SK-N-SH (cell line): Measurements from ENCODE around the gene AANAT. TPM values are rescaled to one million over a fixed set of nuclear protein-coding genes. Genes with fewer than 3 reads are reported as not detected.

ENCODE experiments used
- CTCF ChIA-PET: fragments of 300-600, 350-600 bp; formaldehyde crosslinking; extraction: SDS; loops from one replicate; lab custom pipeline; 2021; lab: Yijun Ruan, JAX
- POLR2A ChIA-PET: fragments of 350-600 bp; sonication (Branson Sonifier 250); formaldehyde crosslinking; extraction: SDS; loops from one replicate; lab custom pipeline; 2020; ENCODE audit warnings: antibody characterized with exemption, inconsistent platforms; lab: Yijun Ruan, JAX
- DNase-seq: peaks from one replicate; pipeline ENCODE4 v3.0.0; 2012
- H2AFZ ChIP-seq: fragments of 200-600 bp; sonication (generic); 2 replicates; pipeline ENCODE4 v1.8.1; 2016; ENCODE audit warnings: antibody characterized with exemption, mild to moderate bottlenecking, low read depth
- H3F3A ChIP-seq: fragments of 200-600 bp; sonication (generic); replicated peaks from 2 replicates; pipeline ENCODE3; 2016; ENCODE audit warnings: antibody characterized with exemption, mild to moderate bottlenecking; ENCODE audit not compliant: insufficient read depth
- H3K27ac ChIP-seq, 2 experiments: fragments of 200-500 bp in 1 of 2; fragments of 200-600 bp in 1 of 2; sonication (Bioruptor generic) in 1 of 2; sonication (generic), shearing (Covaris generic) in 1 of 2; 2 replicates each; pipeline versions ENCODE4 v1.5.1 to v1.6.1; 2014 to 2016; ENCODE audit warnings: low read depth in 2 of 2, inconsistent platforms in 1 of 2, low read length in 1 of 2, mild to moderate bottlenecking in 1 of 2, mixed read lengths in 1 of 2
- H3K27me3 ChIP-seq: fragments of 200-600 bp; sonication (generic), shearing (Covaris generic); 2 replicates; pipeline ENCODE4 v1.6.1; 2016; ENCODE audit warnings: mixed run types; ENCODE audit not compliant: insufficient read depth
- H3K36me3 ChIP-seq, 2 experiments: fragments of 200-500 bp in 1 of 2; fragments of 200-600 bp in 1 of 2; sonication (Bioruptor generic) in 1 of 2; sonication (generic) in 1 of 2; replicated peaks in 1 of 2; 2 replicates each; pipeline versions ENCODE3 to v1.5.1; 2014 to 2016; ENCODE audit warnings: low read length in 1 of 2, mild to moderate bottlenecking in 1 of 2; ENCODE audit not compliant: insufficient read depth in 2 of 2, control insufficient read depth in 1 of 2
- H3K4me1 ChIP-seq, 2 experiments: fragments of 200-500 bp in 1 of 2; fragments of 200-600 bp in 1 of 2; sonication (Bioruptor generic) in 1 of 2; sonication (generic), shearing (Covaris generic) in 1 of 2; 2 replicates each; pipeline versions ENCODE4 v1.5.1 to v1.6.1; 2014 to 2016; ENCODE audit warnings: low read depth in 1 of 2, low read length in 1 of 2, mixed run types in 1 of 2; ENCODE audit not compliant: insufficient read depth in 2 of 2, control insufficient read depth in 1 of 2
- H3K4me2 ChIP-seq: fragments of 200-600 bp; sonication (generic), shearing (Covaris generic); 2 replicates; pipeline ENCODE4 v1.6.1; 2017; ENCODE audit warnings: mixed run types
- H3K4me3 ChIP-seq, 2 experiments: fragments of 200-500 bp in 1 of 2; fragments of 200-600 bp in 1 of 2; sonication (Bioruptor generic) in 1 of 2; sonication (generic), shearing (Covaris generic) in 1 of 2; 2 replicates each; pipeline versions ENCODE4 v1.5.1 to v1.8.1; 2014 to 2016; ENCODE audit warnings: low read depth in 2 of 2, inconsistent platforms in 1 of 2, low read length in 1 of 2, mild to moderate bottlenecking in 1 of 2, mixed read lengths in 1 of 2, moderate library complexity in 1 of 2
- H3K79me2 ChIP-seq: fragments of 200-600 bp; sonication (generic); 2 replicates; pipeline ENCODE4 v1.8.1; 2017; ENCODE audit warnings: mild to moderate bottlenecking; ENCODE audit not compliant: insufficient read depth
- H3K9ac ChIP-seq: fragments of 200-600 bp; sonication (generic); 2 replicates; pipeline ENCODE4 v1.6.1; 2017; ENCODE audit warnings: mixed run types
- H3K9me2 ChIP-seq: fragments of 200-600 bp; sonication (generic); 2 replicates; pipeline ENCODE4 v1.6.1; 2017; ENCODE audit warnings: mixed run types
- H3K9me3 ChIP-seq: fragments of 200-600 bp; sonication (generic); 2 replicates; pipeline ENCODE4 v1.6.1; 2017; ENCODE audit warnings: mixed run types, mild to moderate bottlenecking, moderate library complexity
- H4K20me1 ChIP-seq: fragments of 200-600 bp; sonication (generic); 2 replicates; pipeline ENCODE4 v1.6.1; 2017; ENCODE audit warnings: mild to moderate bottlenecking, mixed run types; ENCODE audit not compliant: insufficient read depth
- ELF1 ChIP-seq: IDR thresholded peaks from 2 replicates; pipeline ENCODE4 v1.4.0; 2012
- EZH2phosphoT487 ChIP-seq: fragments of 200-600 bp; sonication (generic); IDR thresholded peaks from 2 replicates; pipeline ENCODE4 v1.6.1; 2017; ENCODE audit warnings: low read depth, mixed run types, mild to moderate bottlenecking, antibody characterized with exemption, moderate library complexity, borderline replicate concordance
- FOXJ3 ChIP-seq: sonication (generic); formaldehyde crosslinking; IDR thresholded peaks from 2 replicates; pipeline ENCODE4 v1.5.1; 2020; ENCODE audit warnings: mild to moderate bottlenecking, missing genetic modification reagents
- GATA2 ChIP-seq: sonication (generic); formaldehyde crosslinking; IDR thresholded peaks from 2 replicates; pipeline ENCODE4 v1.5.0; 2020; ENCODE audit warnings: mild to moderate bottlenecking, missing genetic modification reagents
- MEF2A ChIP-seq: IDR thresholded peaks from 2 replicates; pipeline ENCODE4 v1.4.0; 2012; ENCODE audit warnings: low read depth, borderline replicate concordance
- MXI1 ChIP-seq: IDR thresholded peaks from 2 replicates; pipeline ENCODE4 v1.6.1; 2012; ENCODE audit warnings: mild to moderate bottlenecking, low read depth, low read length, improper control_type of control experiment
- NFIC ChIP-seq: IDR thresholded peaks from 2 replicates; pipeline ENCODE4 v1.4.0; 2012; ENCODE audit warnings: borderline replicate concordance
- NRF1 ChIP-seq: IDR thresholded peaks from 2 replicates; pipeline ENCODE4 v1.6.1; 2012; ENCODE audit warnings: low read depth, mild to moderate bottlenecking, low read length
- RAD21 ChIP-seq: IDR thresholded peaks from 2 replicates; pipeline ENCODE4 v1.6.1; 2012; ENCODE audit warnings: mild to moderate bottlenecking, low read length
- RFX5 ChIP-seq: IDR thresholded peaks from 2 replicates; pipeline ENCODE4 v1.6.1; 2012; ENCODE audit warnings: mild to moderate bottlenecking, improper control_type of control experiment, low read length
- RXRA ChIP-seq: IDR thresholded peaks from 2 replicates; pipeline ENCODE4 v1.4.0; 2012; ENCODE audit warnings: low read depth, mild to moderate bottlenecking, borderline replicate concordance
- SIN3A ChIP-seq: IDR thresholded peaks from 2 replicates; pipeline ENCODE4 v1.6.1; 2012; ENCODE audit warnings: low read depth, mild to moderate bottlenecking, low read length, moderate library complexity, borderline replicate concordance
- TEAD4 ChIP-seq: IDR thresholded peaks from 2 replicates; pipeline ENCODE4 v1.4.0; 2012; ENCODE audit warnings: mild to moderate bottlenecking, borderline replicate concordance; ENCODE audit not compliant: insufficient read depth
- WGBS: methylation state at CpG from one replicate; pipeline ENCODE4 v1.1.6; 2017; ENCODE audit warnings: low lambda C conversion rate; 5-methylcytosine and 5-hydroxymethylcytosine counted together
- polyA plus RNA-seq, 3 experiments: library from polyadenylated mRNA; depleted of rRNA; stranded (reverse); fragments of >200 nt; gene quantifications; 2 replicates each; pipeline ENCODE4 v1.2.3, GENCODE V29; 2012
- TF ChIP-seq, protein P1 (sequence below): fragments of 150-350 bp; IDR thresholded peaks from 2 replicates; pipeline ENCODE4 v1.6.1; 2016; ENCODE audit warnings: mild to moderate bottlenecking, low read depth, low read length
- TF ChIP-seq, protein P2 (sequence below): IDR thresholded peaks from 2 replicates; pipeline ENCODE4 v1.4.0; 2012; ENCODE audit warnings: low read depth
- TF ChIP-seq, protein P3 (sequence below): IDR thresholded peaks from 2 replicates; pipeline ENCODE4 v1.4.0; 2012; ENCODE audit warnings: low read depth, borderline replicate concordance
- TF ChIP-seq, protein P4 (sequence below): IDR thresholded peaks from 2 replicates; pipeline ENCODE4 v1.4.0; 2012; ENCODE audit warnings: low read depth, borderline replicate concordance
- TF ChIP-seq, protein P5 (sequence below): IDR thresholded peaks from 2 replicates; pipeline ENCODE4 v1.6.1; 2012; ENCODE audit warnings: mild to moderate bottlenecking, low read depth, low read length, moderate library complexity
- TF ChIP-seq, protein P6 (sequence below): fragments of 150-350 bp; IDR thresholded peaks from 2 replicates; pipeline ENCODE4 v1.6.1; 2017; ENCODE audit warnings: antibody characterized with exemption, low read length, low read depth, borderline replicate concordance

AANAT gene
- polyA plus RNA-seq, 1 of the 3 experiments (the other 2 are of a cell fraction) = 0.26 TPM

DNA sequence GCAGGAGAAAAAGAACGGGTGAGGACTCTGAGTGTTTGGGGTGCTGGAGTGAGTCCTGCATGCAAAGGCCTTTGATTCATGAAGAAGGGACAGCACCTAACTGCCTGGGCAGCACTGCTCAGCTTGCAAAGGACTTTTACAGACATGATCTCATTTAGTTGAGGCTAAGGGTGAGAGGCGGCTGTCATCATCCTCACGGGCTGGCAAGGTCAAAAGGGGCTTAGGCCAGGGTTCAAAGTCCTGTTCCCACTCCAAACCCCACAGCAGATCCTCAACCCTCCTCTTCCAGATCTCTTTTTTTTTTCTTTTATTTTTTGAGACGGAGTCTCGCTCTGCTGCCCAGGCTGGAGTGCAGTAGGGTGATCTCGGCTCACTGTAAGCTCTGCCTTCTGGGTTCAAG, 29.1 kb downstream of the AANAT start:
- H3K4me3 ChIP-seq = no peak overlapping the region
- no peaks in the 10 kb centered on the region for H3K9me2 ChIP-seq
- peaks cover 24% of the 10 kb centered on the region; the same call in 1 of the 2 replicates for H3K79me2 ChIP-seq
- H2AFZ ChIP-seq = no peak overlapping the region
- ChIA-PET POLR2A (no interaction called here), CTCF (interaction anchor here (0.8 to 56.8 kb wide), 6 partner anchors 7 to 748 kb away, joined by 3 to 1687 read pairs (median 39); partner anchors contain the start of genes AANAT, RHBDF2 and UBE2O)
- peaks cover 15% of the 10 kb centered on the region for H3F3A ChIP-seq
- peaks cover 27 to 81% of the 10 kb centered on the region in 2 experiments; a peak in 3 of 4 replicates for H3K4me1 ChIP-seq
- H3K27ac ChIP-seq = no peak overlapping the region
- 97% methylated on average over 6 of the region's 6 CpGs for WGBS
- TF ChIP-seq TEAD4 = no peak
- TF ChIP-seq RXRA = no peak
- TF ChIP-seq MEF2A = no peak
- TF ChIP-seq, protein P1, sequence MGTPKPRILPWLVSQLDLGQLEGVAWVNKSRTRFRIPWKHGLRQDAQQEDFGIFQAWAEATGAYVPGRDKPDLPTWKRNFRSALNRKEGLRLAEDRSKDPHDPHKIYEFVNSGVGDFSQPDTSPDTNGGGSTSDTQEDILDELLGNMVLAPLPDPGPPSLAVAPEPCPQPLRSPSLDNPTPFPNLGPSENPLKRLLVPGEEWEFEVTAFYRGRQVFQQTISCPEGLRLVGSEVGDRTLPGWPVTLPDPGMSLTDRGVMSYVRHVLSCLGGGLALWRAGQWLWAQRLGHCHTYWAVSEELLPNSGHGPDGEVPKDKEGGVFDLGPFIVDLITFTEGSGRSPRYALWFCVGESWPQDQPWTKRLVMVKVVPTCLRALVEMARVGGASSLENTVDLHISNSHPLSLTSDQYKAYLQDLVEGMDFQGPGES = no peak
- TF ChIP-seq RAD21 = no peak
- TF ChIP-seq MXI1 = no peak
- TF ChIP-seq, protein P2, sequence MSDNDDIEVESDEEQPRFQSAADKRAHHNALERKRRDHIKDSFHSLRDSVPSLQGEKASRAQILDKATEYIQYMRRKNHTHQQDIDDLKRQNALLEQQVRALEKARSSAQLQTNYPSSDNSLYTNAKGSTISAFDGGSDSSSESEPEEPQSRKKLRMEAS = no peak
- TF ChIP-seq, protein P3, sequence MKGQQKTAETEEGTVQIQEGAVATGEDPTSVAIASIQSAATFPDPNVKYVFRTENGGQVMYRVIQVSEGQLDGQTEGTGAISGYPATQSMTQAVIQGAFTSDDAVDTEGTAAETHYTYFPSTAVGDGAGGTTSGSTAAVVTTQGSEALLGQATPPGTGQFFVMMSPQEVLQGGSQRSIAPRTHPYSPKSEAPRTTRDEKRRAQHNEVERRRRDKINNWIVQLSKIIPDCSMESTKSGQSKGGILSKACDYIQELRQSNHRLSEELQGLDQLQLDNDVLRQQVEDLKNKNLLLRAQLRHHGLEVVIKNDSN = no peak
- TF ChIP-seq, protein P4, sequence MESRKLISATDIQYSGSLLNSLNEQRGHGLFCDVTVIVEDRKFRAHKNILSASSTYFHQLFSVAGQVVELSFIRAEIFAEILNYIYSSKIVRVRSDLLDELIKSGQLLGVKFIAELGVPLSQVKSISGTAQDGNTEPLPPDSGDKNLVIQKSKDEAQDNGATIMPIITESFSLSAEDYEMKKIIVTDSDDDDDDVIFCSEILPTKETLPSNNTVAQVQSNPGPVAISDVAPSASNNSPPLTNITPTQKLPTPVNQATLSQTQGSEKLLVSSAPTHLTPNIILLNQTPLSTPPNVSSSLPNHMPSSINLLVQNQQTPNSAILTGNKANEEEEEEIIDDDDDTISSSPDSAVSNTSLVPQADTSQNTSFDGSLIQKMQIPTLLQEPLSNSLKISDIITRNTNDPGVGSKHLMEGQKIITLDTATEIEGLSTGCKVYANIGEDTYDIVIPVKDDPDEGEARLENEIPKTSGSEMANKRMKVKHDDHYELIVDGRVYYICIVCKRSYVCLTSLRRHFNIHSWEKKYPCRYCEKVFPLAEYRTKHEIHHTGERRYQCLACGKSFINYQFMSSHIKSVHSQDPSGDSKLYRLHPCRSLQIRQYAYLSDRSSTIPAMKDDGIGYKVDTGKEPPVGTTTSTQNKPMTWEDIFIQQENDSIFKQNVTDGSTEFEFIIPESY = no peak
- TF ChIP-seq, protein P5, sequence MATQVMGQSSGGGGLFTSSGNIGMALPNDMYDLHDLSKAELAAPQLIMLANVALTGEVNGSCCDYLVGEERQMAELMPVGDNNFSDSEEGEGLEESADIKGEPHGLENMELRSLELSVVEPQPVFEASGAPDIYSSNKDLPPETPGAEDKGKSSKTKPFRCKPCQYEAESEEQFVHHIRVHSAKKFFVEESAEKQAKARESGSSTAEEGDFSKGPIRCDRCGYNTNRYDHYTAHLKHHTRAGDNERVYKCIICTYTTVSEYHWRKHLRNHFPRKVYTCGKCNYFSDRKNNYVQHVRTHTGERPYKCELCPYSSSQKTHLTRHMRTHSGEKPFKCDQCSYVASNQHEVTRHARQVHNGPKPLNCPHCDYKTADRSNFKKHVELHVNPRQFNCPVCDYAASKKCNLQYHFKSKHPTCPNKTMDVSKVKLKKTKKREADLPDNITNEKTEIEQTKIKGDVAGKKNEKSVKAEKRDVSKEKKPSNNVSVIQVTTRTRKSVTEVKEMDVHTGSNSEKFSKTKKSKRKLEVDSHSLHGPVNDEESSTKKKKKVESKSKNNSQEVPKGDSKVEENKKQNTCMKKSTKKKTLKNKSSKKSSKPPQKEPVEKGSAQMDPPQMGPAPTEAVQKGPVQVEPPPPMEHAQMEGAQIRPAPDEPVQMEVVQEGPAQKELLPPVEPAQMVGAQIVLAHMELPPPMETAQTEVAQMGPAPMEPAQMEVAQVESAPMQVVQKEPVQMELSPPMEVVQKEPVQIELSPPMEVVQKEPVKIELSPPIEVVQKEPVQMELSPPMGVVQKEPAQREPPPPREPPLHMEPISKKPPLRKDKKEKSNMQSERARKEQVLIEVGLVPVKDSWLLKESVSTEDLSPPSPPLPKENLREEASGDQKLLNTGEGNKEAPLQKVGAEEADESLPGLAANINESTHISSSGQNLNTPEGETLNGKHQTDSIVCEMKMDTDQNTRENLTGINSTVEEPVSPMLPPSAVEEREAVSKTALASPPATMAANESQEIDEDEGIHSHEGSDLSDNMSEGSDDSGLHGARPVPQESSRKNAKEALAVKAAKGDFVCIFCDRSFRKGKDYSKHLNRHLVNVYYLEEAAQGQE = no peak
- no peak for TF ChIP-seq ELF1
- TF ChIP-seq NFIC = no peak
- no peak for TF ChIP-seq SIN3A
- TF ChIP-seq GATA2 (CRISPR knock-in tag) = no peak
- TF ChIP-seq, protein P6, sequence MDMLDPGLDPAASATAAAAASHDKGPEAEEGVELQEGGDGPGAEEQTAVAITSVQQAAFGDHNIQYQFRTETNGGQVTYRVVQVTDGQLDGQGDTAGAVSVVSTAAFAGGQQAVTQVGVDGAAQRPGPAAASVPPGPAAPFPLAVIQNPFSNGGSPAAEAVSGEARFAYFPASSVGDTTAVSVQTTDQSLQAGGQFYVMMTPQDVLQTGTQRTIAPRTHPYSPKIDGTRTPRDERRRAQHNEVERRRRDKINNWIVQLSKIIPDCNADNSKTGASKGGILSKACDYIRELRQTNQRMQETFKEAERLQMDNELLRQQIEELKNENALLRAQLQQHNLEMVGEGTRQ = no peak
- TF ChIP-seq NRF1 = no peak
- no peak for TF ChIP-seq EZH2phosphoT487
- no peak for TF ChIP-seq FOXJ3
- TF ChIP-seq RFX5 = no peak
- H3K9me3 ChIP-seq = no peaks in the 10 kb centered on the region
- H3K27me3 ChIP-seq = no peaks in the 10 kb centered on the region
- H4K20me1 ChIP-seq = no peaks in the 10 kb centered on the region
- H3K4me2 ChIP-seq = no peak overlapping the region
- no peak for DNase-seq
- H3K9ac ChIP-seq = no peak overlapping the region
- H3K36me3 ChIP-seq = no peaks in the 10 kb centered on the region
